Left ventricle myocardium inferior (tissue), 1 donor: Measurements from ENCODE around the gene ESR1. TPM values are rescaled to one million over a fixed set of nuclear protein-coding genes. Genes with fewer than 3 reads are reported as not detected.
"Not testable (repeated sequence)": the region's sequence is repeated elsewhere in the genome, so short reads cannot be mapped to it uniquely, and the experiment has no call there.

Experiments used
- DNase-seq: peaks from one replicate; pipeline ENCODE4 v3.0.0-alpha.2; 2020
- H3K27ac ChIP-seq: fragments of 200-600 bp; replicated peaks from 2 replicates; pipeline ENCODE4 v1.8.0; 2021
- H3K27me3 ChIP-seq: fragments of 200-600 bp; 2 replicates; pipeline ENCODE4 v1.8.0; 2021; ENCODE audit warnings: low read depth
- H3K36me3 ChIP-seq: fragments of 200-600 bp; 2 replicates; pipeline ENCODE4 v1.8.0; 2021
- H3K4me1 ChIP-seq: fragments of 200-600 bp; 2 replicates; pipeline ENCODE4 v1.8.0; 2021
- H3K4me3 ChIP-seq: fragments of 200-600 bp; 2 replicates; pipeline ENCODE4 v1.8.0; 2021; ENCODE audit warnings: mild to moderate bottlenecking, moderate library complexity
- H3K9me3 ChIP-seq: fragments of 200-600 bp; replicated peaks from 2 replicates; pipeline ENCODE4 v1.8.0; 2021
- CTCF ChIP-seq: fragments of 200-600 bp; IDR thresholded peaks from 2 replicates; pipeline ENCODE4 v1.8.0; 2021; ENCODE audit warnings: antibody characterized with exemption, mild to moderate bottlenecking, borderline replicate concordance
- intact Hi-C: fragments of 100-400 bp; cut with micrococcal nuclease; formaldehyde crosslinking; loops from one replicate; pipeline ENCODE4 v1.11.0; 2022
- total RNA-seq: library from RNA; stranded (reverse); fragmentation: NEBNext Ultra II Directional; extraction: Animal tissue kit (Norgen Biotek cat#: 25700); gene quantifications from one replicate; pipeline ENCODE4 v1.2.1, GENCODE V29; 2021
- donor health status: DM: no; HTN: yes; CAD: no; lungs with severe emphysema.

ESR1 gene
- total RNA-seq, 1 donor from 2014 or later, result 1.6 TPM

GRCh38 chr6:151891524-151891923 lies 84.0 kb downstream of the ESR1 start:
- no peaks in the 10 kb centered on the region for H3K4me1 ChIP-seq
- H3K9me3 ChIP-seq, result peaks cover 32% of the 10 kb centered on the region
- no peaks in the 10 kb centered on the region for H3K27me3 ChIP-seq
- intact Hi-C loops, result no loop called here
- H3K36me3 ChIP-seq, result no peaks in the 10 kb centered on the region
- TF ChIP-seq CTCF, result no peak
- DNase-seq, result no peak
- no peak overlapping the region for H3K27ac ChIP-seq
- no peak overlapping the region for H3K4me3 ChIP-seq

GRCh38 chr6:151894426-151894825 lies 86.9 kb downstream of the ESR1 start:
- H3K4me1 ChIP-seq, intact Hi-C loops, H3K4me3 ChIP-seq, H3K27ac ChIP-seq, H3K36me3 ChIP-seq, DNase-seq, H3K27me3 ChIP-seq: not testable (repeated sequence)
- H3K9me3 ChIP-seq, result peaks cover 31% of the 10 kb centered on the region

- intact Hi-C loops, H3K4me3 ChIP-seq, H3K27ac ChIP-seq, DNase-seq, H3K4me1 ChIP-seq, H3K27me3 ChIP-seq, H3K36me3 ChIP-seq: not testable (repeated sequence)
- peaks cover 27% of the 10 kb centered on the region for H3K9me3 ChIP-seq
Measured at GRCh38 chr6:151899221-151899620, 91.7 kb downstream of the ESR1 start.

- intact Hi-C loops, H3K36me3 ChIP-seq, DNase-seq, H3K27me3 ChIP-seq, H3K4me1 ChIP-seq, H3K4me3 ChIP-seq, H3K27ac ChIP-seq: not testable (repeated sequence)
- peaks cover 27% of the 10 kb centered on the region for H3K9me3 ChIP-seq
Measured at GRCh38 chr6:151899796-151900195, 92.3 kb downstream of the ESR1 start.

- H3K4me1 ChIP-seq, result no peaks in the 10 kb centered on the region
- no peak overlapping the region for H3K27ac ChIP-seq
- H3K27me3 ChIP-seq, result no peaks in the 10 kb centered on the region
- no peaks in the 10 kb centered on the region for H3K36me3 ChIP-seq
- peaks cover 27% of the 10 kb centered on the region for H3K9me3 ChIP-seq
- DNase-seq, result no peak
- H3K4me3 ChIP-seq, result no peak overlapping the region
- TF ChIP-seq CTCF, result no peak
- intact Hi-C loops, result no loop called here
Measured at GRCh38 chr6:151900256-151900655, 92.8 kb downstream of the ESR1 start.

GRCh38 chr6:151901009-151901411 lies 93.5 kb downstream of the ESR1 start:
- no peaks in the 10 kb centered on the region for H3K4me1 ChIP-seq
- no peak for DNase-seq
- H3K4me3 ChIP-seq, result no peak overlapping the region
- no peaks in the 10 kb centered on the region for H3K36me3 ChIP-seq
- H3K9me3 ChIP-seq, result peaks cover 20% of the 10 kb centered on the region
- H3K27me3 ChIP-seq, result no peaks in the 10 kb centered on the region
- intact Hi-C loops, result no loop called here
- H3K27ac ChIP-seq, result no peak overlapping the region
- no peak for TF ChIP-seq CTCF

- no peak for TF ChIP-seq CTCF
- Histone ChIP-seq H3K4me3 (no peak overlapping the region), H3K27ac (no peak overlapping the region), H3K4me1 (no peaks in the 10 kb centered on the region), H3K27me3 (no peaks in the 10 kb centered on the region), H3K36me3 (no peaks in the 10 kb centered on the region), H3K9me3 (peaks cover 5% of the 10 kb centered on the region)
- DNase-seq, result no peak
- intact Hi-C loops, result no loop called here
Measured at GRCh38 chr6:151904631-151905030, 97.1 kb downstream of the ESR1 start.
